Esophagus muscularis mucosa (tissue), 4 donors: Measurements from ENCODE around the gene CBX4. TPM values are rescaled to one million over a fixed set of nuclear protein-coding genes. Genes with fewer than 3 reads are reported as not detected.

Experiments used
- DNase-seq: peaks from one replicate; pipeline ENCODE4 v3.0.0-alpha.2; 2017; ENCODE audit errors: extremely low spot score
- H3K27ac ChIP-seq, 4 donors: fragments of 200-600 bp; sonication (generic); replicated peaks in 1 of 4; 1 replicate in 3 of 4; 2 replicates in 1 of 4; pipeline ENCODE4 v1.5.1; 2016 to 2019; ENCODE audit warnings: mild to moderate bottlenecking in 1 of 4
- H3K27me3 ChIP-seq, 4 donors: fragments of 200-600 bp; sonication (generic); one replicate each; pipeline versions ENCODE4 v1.5.1 to v1.6.0; 2016 to 2019
- H3K36me3 ChIP-seq, 4 donors: fragments of 200-600 bp; sonication (generic); one replicate each; pipeline ENCODE4 v1.5.1; 2016 to 2019
- H3K4me1 ChIP-seq, 4 donors: fragments of 200-600 bp; sonication (generic); one replicate each; pipeline ENCODE4 v1.5.1; 2016 to 2019
- H3K4me3 ChIP-seq, 4 donors: fragments of 200-600 bp; sonication (generic); 1 replicate in 2 of 4; 2 replicates in 2 of 4; pipeline ENCODE4 v1.5.1; 2016 to 2019; ENCODE audit warnings: mild to moderate bottlenecking in 4 of 4, moderate library complexity in 1 of 4
- H3K9me3 ChIP-seq, 4 donors: fragments of 200-600 bp; sonication (generic); 1 replicate in 3 of 4; 2 replicates in 1 of 4; pipeline ENCODE4 v1.5.1; 2016 to 2019
- CTCF ChIP-seq, 3 experiments: fragments of 200-600 bp in 2 of 3; fragments of 450-650 bp in 1 of 3; sonication (generic) in 2 of 3; IDR thresholded peaks; one replicate each; pipeline ENCODE4 v1.5.1; 2017 to 2019; ENCODE audit warnings: antibody characterized with exemption in 3 of 3, mild to moderate bottlenecking in 2 of 3, moderate library complexity in 1 of 3
- EP300 ChIP-seq: sonication (generic); formaldehyde crosslinking; IDR thresholded peaks from one replicate; pipeline ENCODE4 v1.6.1; 2017; ENCODE audit warnings: antibody characterized with exemption
- POLR2A ChIP-seq: fragments of 450-650 bp; IDR thresholded peaks from one replicate; pipeline ENCODE4 v1.6.1; 2017; ENCODE audit warnings: antibody characterized with exemption, moderate library complexity, mild to moderate bottlenecking, low read depth
- POLR2AphosphoS5 ChIP-seq, 2 donors: sonication (generic); formaldehyde crosslinking; IDR thresholded peaks; one replicate each; pipeline ENCODE4 v1.6.1; 2017; ENCODE audit warnings: antibody characterized with exemption in 2 of 2
- WGBS: methylation state at CpG from one replicate; pipeline ENCODE4 v1.1.5; 2018; 5-methylcytosine and 5-hydroxymethylcytosine counted together
- intact Hi-C: fragments of 100-400 bp; cut with DNase I; formaldehyde crosslinking; loops from one replicate; pipeline ENCODE4 v1.15.1; 2023
- total RNA-seq, 4 donors: library from RNA; depleted of rRNA; stranded (reverse); fragments of >200 nt; gene quantifications; one replicate each; pipeline versions ENCODE4 v1.1.0 to v1.2.1, GENCODE V29; 2016

CBX4 gene
- total RNA-seq, 4 donors from 2014 or later, result 6.6 to 14.1 (median 12.3) TPM

GRCh38 chr17:79784353-79785016, 54.8 kb downstream of the CBX4 start:
- Histone ChIP-seq H3K27ac (no peak overlapping the region), H3K4me1 (peaks cover 2 to 4% (median 3%) of the 10 kb centered on the region in 4 donors), H3K27me3 (peaks cover 0 to 94% (median 12%) of the 10 kb centered on the region in 4 donors), H3K9me3 (no peaks in the 10 kb centered on the region), H3K4me3 (no peak overlapping the region), H3K36me3 (peaks cover 0 to 8% (median 5%) of the 10 kb centered on the region in 4 donors)
- DNase-seq, result no peak
- intact Hi-C loops, result loop anchor here (5.0 kb wide), 1 partner anchor 133 kb away; no protein-coding TSS in a partner anchor
- WGBS, result 90% methylated on average over 13 of the region's 31 CpGs
- TF ChIP-seq POLR2A, result no peak
- no peak for TF ChIP-seq CTCF (IDR thresholded peaks at IDR 0.05)
- no peak for TF ChIP-seq POLR2AphosphoS5 (IDR thresholded peaks at IDR 0.05)
- no peak for TF ChIP-seq EP300

DNA sequence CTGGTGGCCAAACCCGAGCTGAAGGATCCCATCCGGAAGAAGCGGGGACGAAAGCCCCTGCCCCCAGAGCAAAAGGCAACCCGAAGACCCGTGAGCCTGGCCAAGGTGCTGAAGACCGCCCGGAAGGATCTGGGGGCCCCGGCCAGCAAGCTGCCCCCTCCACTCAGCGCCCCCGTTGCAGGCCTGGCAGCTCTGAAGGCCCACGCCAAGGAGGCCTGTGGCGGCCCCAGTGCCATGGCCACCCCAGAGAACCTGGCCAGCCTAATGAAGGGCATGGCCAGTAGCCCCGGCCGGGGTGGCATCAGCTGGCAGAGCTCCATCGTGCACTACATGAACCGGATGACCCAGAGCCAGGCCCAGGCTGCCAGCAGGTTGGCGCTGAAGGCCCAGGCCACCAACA, 55.3 kb downstream of the CBX4 start:
- DNase-seq, result no peak
- intact Hi-C loops, result no loop called here
- TF ChIP-seq CTCF (IDR thresholded peaks at IDR 0.05) (no peak), POLR2A (no peak), EP300 (no peak)

More for the DNA sequence above, 55.3 kb downstream of the CBX4 start:
- H3K36me3 ChIP-seq, result peaks cover 0 to 8% (median 5%) of the 10 kb centered on the region in 4 donors
- H3K27ac ChIP-seq, result no peak overlapping the region
- no peak overlapping the region for H3K4me3 ChIP-seq
- H3K9me3 ChIP-seq, result no peaks in the 10 kb centered on the region
- H3K27me3 ChIP-seq, result peaks cover 0 to 94% (median 9%) of the 10 kb centered on the region in 4 donors
- H3K4me1 ChIP-seq, result peaks cover 2 to 6% (median 5%) of the 10 kb centered on the region in 4 donors
- WGBS, result 100% methylated on average over 4 of the region's 18 CpGs

Other genes starting within 250 kb of the CBX4 start
- 10 to 100 TPM in 3 of 4 donors, 1 to 10 TPM in 1; 3.4 to 43.8 (median 17.2) TPM for gene RBFOX3, start 228.4 kb downstream of the CBX4 start, total RNA-seq
- gene ENPP7, start 108.5 kb downstream of the CBX4 start, total RNA-seq, result not detected
- gene CBX2, start 61.3 kb downstream of the CBX4 start, total RNA-seq, result 1 to 10 TPM in 3 of 4 donors, under 1 TPM in 1; 0.66 to 2.8 (median 1.5) TPM
- 1 to 10 TPM; 1.7 to 7.5 (median 2.6) TPM for gene CBX8, start 42.4 kb downstream of the CBX4 start, total RNA-seq
- gene TBC1D16, start 196.4 kb upstream of the CBX4 start, total RNA-seq, result 10 to 100 TPM; 30.3 to 37.4 (median 33.2) TPM
- 1 to 10 TPM; 4.9 to 9.5 (median 7.8) TPM for gene CCDC40, start 197.2 kb upstream of the CBX4 start, total RNA-seq